ENCODE data around the gene THEMIS.

The THEMIS gene

GRCh38 chr6:127857051-127857637, 43.7 kb downstream of the THEMIS start:
- DNase-seq, result peak in 2 of 6 experiments; percentile 3 to 12

GRCh38 chr6:127855542-127856159, 45.2 kb downstream of the THEMIS start:
- peak; percentile 9 to 66 (median 13) for DNase-seq

- no peak for DNase-seq
These were observed 46.8 kb downstream of the THEMIS start for GRCh38 chr6:127854009-127854408.

- no peak for DNase-seq
These were observed 49.7 kb downstream of the THEMIS start for GRCh38 chr6:127851197-127851596.

- DNase-seq, result no peak
These were observed 55.6 kb downstream of the THEMIS start for GRCh38 chr6:127845242-127845641.

- DNase-seq, result no peak
These were observed 56.3 kb downstream of the THEMIS start for GRCh38 chr6:127844529-127844928.

- no peak for DNase-seq
These were observed 57.3 kb downstream of the THEMIS start for GRCh38 chr6:127843582-127843981.

- no peak for DNase-seq
These were observed 58.3 kb downstream of the THEMIS start for GRCh38 chr6:127842562-127842961.

GRCh38 chr6:127841811-127842210, 59.0 kb downstream of the THEMIS start:
- no peak for DNase-seq

GRCh38 chr6:127834136-127834535, 66.7 kb downstream of the THEMIS start:
- no peak for DNase-seq

- DNase-seq, result no peak
These were observed 67.5 kb downstream of the THEMIS start for GRCh38 chr6:127833336-127833735.

- DNase-seq, result no peak
These were observed 68.5 kb downstream of the THEMIS start for GRCh38 chr6:127832381-127832780.

- no peak for DNase-seq
These were observed 76.8 kb downstream of the THEMIS start for GRCh38 chr6:127824061-127824460.

- no peak for DNase-seq
These were observed 79.4 kb downstream of the THEMIS start for GRCh38 chr6:127821431-127821830.

- no peak for DNase-seq
These were observed 82.7 kb downstream of the THEMIS start for GRCh38 chr6:127818149-127818548.

- DNase-seq, result no peak
These were observed 84.2 kb downstream of the THEMIS start for GRCh38 chr6:127816643-127817042.

GRCh38 chr6:127813699-127814027, 87.2 kb downstream of the THEMIS start:
- no peak for DNase-seq

GRCh38 chr6:127812985-127813698, 87.7 kb downstream of the THEMIS start:
- DNase-seq, result no peak

GRCh38 chr6:127811900-127812570, 88.8 kb downstream of the THEMIS start:
- no peak for DNase-seq

- DNase-seq, result no peak
These were observed 92.9 kb downstream of the THEMIS start for GRCh38 chr6:127807806-127808517.

- no peak for DNase-seq
These were observed 104.1 kb downstream of the THEMIS start for GRCh38 chr6:127796713-127797112.

GRCh38 chr6:127794405-127794804, 106.5 kb downstream of the THEMIS start:
- peak in 1 of 6 experiments; percentile 15 for DNase-seq

- DNase-seq, result no peak
These were observed 107.5 kb downstream of the THEMIS start for GRCh38 chr6:127793396-127793795.
